HL-60/S4 (cell line): ENCODE results near the gene GPR89A.
"Not testable (repeated sequence)": the region's sequence is repeated elsewhere in the genome, so short reads cannot be mapped to it uniquely, and the experiment has no call there.

Experiments used
- in situ Hi-C: fragments of 300-500 bp; cut with MboI; formaldehyde crosslinking; loops from 2 replicates; pipeline ENCODE4 v1.14.3; 2022; ENCODE audit warnings: low sequenced_read_pairs

GPR89A gene

DNA sequence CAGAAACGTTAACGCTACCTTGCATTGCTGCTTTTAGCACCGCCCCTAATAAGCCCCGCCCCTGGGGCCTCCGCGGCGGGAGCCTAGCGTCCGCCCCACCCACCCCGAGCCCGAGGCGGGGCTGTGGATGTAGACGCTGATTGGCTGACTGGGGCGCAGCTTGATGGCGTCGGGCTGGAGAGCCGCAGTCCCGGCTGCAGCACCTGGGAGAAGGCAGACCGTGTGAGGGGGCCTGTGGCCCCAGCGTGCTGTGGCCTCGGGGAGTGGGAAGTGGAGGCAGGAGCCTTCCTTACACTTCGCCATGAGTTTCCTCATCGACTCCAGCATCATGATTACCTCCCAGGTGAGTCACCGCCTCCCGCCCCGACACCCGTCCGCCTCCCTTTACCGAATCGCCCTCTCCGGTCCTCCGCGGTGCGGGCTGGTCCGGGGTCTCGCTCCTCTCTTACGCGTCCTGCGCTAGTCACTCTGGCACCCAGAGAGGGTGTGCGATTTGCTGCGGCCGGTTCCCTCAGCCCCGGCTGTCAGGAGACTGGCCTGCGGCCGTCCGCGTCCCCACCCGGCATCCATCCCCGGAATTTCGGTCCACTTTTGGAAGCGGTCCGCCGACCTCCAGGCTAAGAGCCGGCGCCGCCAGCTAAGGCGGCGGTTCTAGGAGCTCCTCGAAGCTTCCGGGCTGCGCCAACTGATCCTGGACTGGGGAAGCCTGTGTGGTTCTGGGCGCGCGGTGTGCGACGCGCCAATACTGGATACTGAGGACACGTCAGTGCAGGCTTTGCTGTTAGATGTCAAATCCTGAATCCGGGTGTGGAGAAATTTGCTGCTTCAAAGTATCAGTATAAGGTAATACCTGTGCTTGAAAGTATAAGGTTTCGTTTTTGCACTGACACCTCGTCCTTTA, at the start of gene GPR89A:
GPR89A (plus strand) TSS at position 156 of the 901 bp plus-strand sequence; CDS start at position 302, 146 bp downstream.
- in situ Hi-C loops: not testable (repeated sequence)

DNA sequence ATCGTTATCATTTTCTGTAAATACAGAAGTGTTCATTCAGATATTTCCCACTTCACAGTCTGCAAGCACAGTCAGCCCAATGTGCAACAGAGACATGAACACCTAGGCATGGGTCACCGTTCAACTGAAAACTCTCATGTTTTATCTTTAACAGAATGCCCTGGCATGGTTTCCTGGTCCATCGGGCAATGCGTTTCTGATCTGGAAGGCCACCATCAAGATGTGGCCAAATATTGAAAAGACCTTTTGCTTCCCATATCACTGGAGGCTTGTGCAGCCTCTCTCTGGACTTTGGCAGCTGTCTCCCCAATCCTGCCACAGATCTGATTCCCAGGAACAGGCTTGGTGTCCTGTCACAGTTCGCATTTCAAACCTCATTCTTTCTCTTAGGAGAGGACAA, 21.0 kb upstream of the GPR89A start:
- in situ Hi-C loops: not testable (repeated sequence)

DNA sequence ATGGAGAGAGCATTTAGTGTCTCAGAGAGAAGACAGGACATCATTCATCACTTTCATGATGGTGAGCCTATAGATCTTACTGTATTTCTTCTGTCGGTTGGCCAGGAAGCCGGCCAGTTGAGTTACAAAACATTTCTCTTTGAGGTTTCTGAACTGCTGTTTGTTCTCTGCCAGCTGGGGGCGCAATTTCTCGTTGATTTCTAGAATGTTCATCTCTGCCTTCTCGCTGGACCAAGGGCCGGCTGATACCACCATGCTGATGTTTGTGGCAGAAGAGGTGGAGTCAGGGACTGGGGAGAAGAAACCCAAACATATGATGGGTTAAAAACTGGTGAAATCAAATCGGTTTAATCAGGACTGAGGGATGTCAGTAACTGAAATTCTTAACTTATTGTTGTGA, 17.0 kb upstream of the GPR89A start:
- in situ Hi-C loops: not testable (repeated sequence)

DNA sequence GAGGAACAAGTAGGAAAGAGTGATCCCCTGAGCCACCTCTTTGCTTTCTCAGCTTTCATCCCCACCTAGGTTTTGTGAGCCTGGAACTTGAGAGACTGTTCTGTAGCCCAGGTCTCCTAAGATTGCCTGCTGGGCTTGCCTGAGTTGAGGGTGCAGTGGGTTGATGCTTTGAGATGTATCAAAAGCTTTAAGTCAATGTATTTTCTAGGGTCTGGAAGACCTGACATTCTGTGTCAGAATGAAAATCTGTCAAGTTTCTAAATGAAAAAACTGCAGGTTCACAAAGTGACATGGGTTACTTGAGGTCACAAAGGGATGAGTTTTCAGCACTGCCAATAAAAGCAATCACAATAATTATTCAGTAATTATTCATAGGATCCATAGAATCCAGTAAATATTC, 15.4 kb upstream of the GPR89A start:
- in situ Hi-C loops: not testable (repeated sequence)

DNA sequence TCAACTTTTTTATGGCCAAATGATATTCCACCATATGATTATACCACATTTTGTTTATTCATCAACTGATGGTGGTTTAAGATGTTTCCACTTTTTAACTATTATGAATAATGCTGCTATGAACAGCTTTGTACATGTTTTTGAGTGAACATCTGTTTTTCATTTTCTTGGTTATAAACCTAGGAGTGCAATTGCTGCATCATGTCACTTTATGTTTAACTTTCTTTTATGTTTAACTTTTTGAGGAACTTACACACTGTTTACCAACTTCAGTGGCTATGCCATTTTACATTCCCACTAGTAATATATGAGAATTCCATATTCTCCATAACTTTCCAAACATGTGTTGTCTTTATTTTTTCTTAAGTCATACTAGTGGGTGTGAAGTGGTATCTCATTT, 12.4 kb upstream of the GPR89A start:
- in situ Hi-C loops: not testable (repeated sequence)

DNA sequence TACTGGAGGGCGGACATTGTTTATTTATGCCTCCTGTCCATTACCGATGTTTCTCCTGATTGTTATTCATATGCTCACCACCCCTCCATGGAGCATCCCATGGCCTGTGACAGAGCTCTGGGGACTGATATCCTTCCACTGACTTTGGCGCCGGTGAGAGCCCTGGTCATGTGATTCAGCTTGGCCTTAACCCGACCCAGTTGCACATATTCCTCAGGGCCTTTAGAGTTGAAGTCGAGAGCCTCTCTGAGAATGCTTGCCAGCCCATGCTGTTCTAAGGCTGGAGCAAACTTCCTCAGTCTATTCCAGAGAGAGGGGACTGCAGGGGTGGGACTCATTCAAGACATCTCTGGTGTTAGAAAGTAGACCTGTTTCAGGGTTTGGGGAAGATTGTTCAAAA, 11.6 kb upstream of the GPR89A start:
- in situ Hi-C loops: not testable (repeated sequence)

DNA sequence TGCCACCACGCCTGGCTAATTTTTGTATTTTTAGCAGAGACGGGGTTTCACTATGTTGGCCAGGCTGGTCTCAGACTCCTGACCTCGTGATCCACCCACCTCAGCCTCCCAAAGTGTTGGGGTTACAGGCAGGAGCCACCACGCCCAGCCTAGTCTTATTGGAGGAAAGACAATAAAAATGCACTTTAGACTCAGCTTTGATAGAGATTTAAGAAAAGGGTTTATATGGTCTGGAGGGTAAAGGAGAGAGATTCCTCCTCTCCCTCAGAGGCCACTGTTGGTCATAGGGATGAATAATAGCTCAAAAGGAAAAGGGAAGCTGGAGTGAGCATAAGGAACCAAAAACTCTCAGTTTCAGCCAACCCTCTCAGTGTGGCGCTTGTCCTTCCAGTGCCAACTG, 8.4 kb upstream of the GPR89A start:
- in situ Hi-C loops: not testable (repeated sequence)

DNA sequence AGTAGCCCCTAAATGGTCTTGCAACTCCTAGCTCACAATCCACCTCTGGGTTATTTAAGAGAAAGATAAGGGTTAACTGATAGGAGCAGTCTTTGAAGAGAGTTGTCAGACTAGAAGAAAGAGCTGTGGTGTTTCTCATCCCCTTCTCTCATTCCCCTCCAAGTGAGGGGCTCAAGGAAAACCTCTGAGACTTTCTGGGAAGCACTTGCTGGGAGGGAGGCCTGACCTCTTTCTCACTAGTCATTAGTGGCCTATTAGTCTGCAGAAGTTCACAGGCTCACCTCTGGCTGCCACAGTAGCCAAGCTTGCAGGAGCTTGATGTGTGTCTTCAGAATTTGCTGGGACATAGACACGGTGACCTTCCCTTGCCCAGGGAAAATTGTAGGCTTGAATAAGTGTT, 6.2 kb upstream of the GPR89A start:
- in situ Hi-C loops: no loop called here

DNA sequence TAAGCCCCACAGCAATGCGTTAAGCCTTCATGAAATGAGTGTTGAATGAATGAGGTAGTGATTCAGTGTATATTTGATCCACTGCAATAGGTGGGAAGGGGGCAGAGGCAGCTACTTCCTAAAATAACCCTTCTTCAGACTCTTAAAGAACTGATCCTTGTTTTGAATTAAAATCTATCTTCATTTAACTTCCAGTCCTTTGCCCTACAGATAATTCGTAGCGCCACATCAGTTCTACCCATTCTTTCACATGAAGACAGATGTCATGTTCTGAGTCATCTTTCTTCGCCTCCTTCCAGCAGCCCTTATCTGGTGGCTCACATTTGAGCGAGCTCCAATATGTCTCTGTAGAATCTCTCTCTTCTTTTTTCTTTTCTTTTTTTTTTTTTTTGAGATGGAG, 948 bp upstream of the GPR89A start:
- in situ Hi-C loops: not testable (repeated sequence)

DNA sequence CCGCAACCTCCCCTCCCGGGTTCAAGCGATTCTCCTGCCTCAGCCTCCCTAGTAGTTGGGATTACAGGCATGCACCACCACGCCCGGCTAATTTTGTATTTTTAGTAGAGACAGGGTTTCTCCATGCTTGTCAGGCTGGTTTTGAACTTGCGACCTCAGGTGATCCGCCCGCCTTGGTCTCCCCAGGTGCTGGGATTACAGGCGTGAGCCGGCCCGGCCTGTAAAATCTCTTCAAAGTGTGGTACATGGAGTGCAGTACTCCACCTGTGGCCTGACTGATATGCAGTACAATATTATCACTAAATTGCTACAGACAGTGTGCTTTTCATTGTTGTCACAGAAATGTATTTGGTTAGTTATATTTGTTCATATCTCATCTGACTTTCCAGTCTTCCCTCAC, 499 bp upstream of the GPR89A start:
- in situ Hi-C loops: not testable (repeated sequence)

DNA sequence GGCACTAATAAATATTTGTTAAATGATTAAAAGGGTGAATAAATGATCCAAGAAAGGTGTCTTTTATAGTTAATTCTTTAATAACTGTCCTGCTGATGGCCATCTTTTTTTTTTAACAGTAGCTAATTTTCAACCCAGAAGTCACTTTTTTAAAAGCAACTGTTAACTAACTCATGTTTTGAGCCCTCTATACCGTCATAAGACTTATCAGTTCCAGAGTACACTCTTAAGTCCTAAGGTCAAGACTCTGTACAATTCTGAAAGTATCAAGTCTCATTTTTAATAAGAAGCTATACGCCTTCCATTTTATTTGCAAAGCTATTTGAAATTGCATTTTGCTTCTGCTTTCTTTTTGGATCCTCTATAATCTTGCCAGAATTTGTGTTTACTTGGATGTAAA, 3.0 kb downstream of the GPR89A start:
- in situ Hi-C loops: not testable (repeated sequence)

DNA sequence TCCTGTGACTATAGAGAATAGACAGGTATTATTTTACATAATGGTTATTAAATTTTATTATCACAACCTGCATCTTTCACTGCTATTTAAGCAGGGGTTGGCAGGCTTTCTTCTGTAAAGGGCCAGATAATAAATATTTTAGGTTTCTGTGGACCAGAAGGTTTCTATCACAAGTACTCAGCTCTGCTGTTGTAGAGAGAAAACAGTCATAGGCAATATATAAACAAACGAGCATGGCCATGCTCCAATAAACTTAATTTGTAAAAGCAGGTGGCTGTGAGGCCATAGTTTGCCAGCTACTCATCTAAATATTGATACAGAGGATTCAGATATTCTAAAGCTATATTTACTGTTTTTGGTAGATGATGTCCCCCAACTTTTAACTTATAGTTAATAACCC, 12.3 kb downstream of the GPR89A start:
- in situ Hi-C loops: not testable (repeated sequence)

DNA sequence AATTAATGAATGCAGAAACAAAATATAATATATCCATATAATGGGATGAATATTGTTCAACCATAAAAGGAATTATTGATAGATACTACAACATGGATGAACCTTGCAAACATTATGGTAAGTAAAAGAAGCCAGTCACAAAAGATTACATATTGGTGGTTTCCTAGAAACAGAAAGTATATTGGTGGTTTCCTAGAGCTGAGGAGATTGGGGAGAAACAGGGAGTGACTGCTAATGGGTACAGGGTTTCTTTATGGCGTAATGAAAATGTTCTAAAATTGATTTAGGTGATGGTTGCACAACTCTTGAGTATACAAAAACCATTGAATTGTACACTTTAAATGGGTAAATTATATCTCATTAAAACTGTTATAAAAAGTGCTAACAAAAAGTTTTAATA, 14.4 kb downstream of the GPR89A start:
- in situ Hi-C loops: not testable (repeated sequence)

DNA sequence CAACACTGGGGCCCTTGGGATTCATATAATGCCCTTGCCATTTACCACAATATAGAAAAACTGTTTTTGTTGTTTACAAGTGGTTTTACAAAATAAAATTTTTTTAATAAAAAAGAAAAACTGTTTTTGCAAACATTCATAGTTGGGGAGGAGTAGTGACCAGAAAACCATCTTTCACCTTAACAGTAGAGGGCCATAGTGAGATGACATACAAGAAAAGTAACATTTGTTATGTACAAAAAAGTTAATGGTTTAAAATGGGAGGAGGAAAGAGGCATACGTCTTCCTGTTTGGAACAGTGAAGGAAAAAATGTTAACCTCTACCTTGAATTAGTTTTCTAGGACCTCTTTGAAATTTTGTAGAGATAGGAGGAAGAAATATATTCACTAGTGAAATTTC, 28.4 kb downstream of the GPR89A start:
- in situ Hi-C loops: not testable (repeated sequence)

DNA sequence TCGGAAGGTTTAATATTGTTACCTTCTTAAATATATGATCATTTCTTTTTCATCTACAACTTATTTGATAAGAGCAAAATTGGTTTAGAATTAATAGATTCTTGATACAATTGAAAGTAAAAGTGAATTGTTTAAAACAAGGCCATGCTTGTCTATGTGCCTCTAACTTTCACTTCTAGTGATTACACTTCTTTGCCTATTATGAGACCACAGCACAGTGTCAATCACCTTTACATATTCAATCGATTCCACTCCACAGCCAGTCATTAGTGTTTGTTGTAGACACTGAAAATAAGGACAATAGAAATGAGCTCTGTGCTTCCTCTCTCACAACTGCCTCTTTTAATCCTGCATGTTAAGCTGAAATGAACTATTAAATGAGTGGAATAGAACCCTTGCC, 34.1 kb downstream of the GPR89A start:
- in situ Hi-C loops: not testable (repeated sequence)

DNA sequence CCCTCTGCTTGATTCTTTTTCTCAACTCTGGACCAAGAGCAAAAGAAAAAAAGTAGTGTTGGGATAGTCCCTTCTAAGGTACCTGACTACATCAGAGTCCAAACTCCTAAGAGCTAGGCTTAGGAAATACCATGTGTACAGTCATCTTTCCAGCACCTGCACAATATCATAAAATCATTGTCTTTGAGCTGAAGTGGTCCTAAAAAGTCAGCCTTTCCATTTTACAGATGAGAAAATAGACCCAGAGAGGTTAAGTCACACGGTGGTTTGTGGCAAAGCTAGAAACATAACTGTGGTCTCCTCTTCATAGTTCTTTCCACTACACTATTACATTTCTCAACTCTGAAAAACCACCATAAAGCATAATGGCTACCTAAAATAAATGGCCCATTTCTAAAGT, 36.2 kb downstream of the GPR89A start:
- in situ Hi-C loops: not testable (repeated sequence)

DNA sequence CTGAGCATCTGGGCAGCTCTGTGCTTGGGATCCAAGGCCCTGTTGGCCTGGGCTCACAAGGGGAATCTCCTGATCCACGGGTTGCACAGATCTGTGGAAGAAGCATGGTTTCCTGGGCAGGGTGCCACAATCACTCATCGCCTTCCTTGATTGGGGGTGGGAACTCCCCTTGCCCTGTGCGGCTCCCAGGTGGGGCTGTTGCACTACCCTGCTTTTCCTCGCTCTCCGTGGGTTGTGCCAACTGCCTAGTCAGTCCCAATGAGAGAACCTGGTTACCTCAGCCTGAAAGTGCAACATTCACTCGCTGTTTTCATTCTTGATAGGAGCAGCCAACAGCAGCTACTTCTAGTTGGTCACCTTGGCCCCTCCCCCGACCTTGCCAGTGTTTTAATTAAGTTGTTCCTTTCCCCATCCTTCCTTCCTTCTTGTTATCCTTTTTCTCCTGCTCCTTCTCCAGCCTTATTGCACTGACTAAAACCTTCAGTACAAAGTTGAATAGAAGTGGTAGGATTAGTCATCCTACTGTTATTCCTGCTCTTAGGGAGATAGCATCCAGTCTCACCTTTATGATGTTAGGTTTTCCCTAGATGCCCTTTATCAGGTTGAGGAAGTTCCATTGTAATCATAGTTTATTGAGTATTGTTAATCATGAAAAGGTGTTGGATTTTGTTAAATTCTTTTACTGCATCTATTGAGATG, 48.6 kb downstream of the GPR89A start:
- in situ Hi-C loops: not testable (repeated sequence)

DNA sequence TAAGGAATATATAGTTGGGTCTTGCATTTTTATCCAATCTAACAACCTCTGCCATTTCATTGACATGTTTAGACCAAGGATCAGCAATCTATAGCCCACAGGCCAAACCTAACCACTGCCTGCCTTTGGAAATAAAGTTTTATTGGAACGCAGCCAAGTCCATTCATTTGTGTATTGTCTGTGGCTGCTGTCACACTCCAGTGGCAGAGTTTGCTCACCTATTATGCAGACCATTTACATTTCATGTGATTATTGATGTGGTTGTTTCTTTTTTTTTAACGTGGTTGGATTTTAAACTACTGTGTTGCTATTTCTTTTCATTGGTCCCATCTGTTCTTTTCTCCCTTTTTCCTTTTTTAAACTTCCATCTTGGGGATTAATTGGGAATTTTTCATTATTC, 54.7 kb downstream of the GPR89A start:
- in situ Hi-C loops: not testable (repeated sequence)

DNA sequence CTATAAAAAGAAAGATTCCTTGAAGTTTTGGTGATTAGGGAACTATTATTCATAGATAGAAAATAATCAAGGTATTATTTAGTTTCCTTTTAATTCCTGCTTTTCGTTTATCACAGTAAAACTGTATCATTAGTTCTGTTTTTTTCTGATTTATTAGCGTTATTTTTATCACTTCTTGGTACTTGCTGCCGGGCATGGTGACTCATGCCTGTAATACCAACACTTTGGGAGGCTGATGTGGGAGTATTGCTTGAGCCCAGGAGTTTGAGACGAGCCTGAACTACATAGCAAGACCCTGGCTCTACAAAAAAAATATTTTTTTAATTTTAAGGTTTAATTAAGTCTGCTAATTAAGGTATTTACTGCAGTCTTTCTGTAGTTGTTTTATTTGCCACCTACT, 57.2 kb downstream of the GPR89A start:
- in situ Hi-C loops: not testable (repeated sequence)

DNA sequence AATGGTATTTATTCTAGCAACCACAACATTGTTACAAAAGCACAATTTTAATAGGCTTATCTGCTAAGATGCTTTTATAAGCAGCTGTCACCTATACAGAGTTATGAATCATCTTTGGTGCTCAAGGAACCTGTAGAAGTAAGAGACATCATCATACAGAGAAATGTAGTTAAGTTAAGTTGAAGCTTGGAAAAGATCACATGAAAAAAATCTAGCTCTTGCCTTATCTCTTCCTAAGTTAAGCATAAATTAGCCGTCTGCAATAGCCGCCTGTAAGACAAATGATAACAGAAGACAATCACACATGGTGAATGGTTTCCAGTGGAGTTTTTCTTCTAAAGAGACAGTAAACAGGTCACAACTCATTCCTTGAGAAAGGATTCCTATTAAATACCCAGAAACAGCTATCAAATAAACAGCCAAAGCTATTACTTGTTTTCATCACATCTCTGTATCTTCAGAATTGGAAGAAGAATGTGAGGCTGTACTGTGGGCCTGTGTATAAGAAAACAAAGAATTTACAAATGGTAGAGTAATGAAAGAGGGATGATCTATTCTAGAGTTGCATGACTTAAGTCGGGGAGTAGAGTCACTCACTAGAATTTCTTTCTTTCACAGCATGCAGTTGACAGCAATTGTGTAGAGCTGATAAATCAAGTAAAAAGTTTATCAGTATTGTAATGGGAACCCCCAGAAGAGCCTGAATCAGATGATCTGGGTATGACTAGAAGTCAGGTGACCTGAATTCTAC, 63.4 kb downstream of the GPR89A start:
- in situ Hi-C loops: not testable (repeated sequence)

DNA sequence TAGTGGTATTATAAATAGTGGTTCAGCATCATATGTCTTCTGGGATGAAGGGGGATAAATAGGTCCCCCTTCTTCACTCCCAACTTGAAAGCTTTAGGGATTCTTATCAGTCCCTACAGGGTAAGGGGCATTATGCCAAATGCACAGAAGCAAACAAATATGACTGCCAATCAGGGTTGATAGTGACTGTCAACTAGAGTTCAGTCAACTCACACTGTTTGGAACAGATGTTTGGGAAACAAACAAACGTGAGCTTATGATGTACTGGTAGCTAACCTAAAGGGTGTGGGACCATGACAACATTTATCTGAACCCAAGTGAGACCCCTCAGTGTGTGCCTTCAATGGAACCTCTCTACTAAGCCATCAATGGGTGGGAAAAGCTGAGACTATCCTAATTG, 65.4 kb downstream of the GPR89A start:
- in situ Hi-C loops: not testable (repeated sequence)
